DND-41 (cell line): ENCODE measurements around the gene CSF2.

ENCODE experiments used
- ATAC-seq: fragments of 200-7000 bp; cut with Tn5 transposase; 3 replicates; pipeline ENCODE4 v1.9.1; 2021; ENCODE audit warnings: low read depth; ENCODE audit not compliant: insufficient read depth
- DNase-seq: peaks from one replicate; pipeline ENCODE4 v3.0.0-alpha.2; 2020
- H2AFZ ChIP-seq: 2 replicates; pipeline ENCODE4 v1.6.0; 2012; ENCODE audit warnings: low read depth, low read length
- H3K27ac ChIP-seq: 2 replicates; pipeline ENCODE4 v1.5.1; 2012; ENCODE audit warnings: low read length, inconsistent platforms
- H3K27me3 ChIP-seq: fragments of 200-600 bp; sonication (generic); 2 replicates; pipeline ENCODE4 v1.6.0; 2012; ENCODE audit warnings: low read length, mild to moderate bottlenecking, inconsistent platforms; ENCODE audit not compliant: insufficient read depth, poor library complexity
- H3K36me3 ChIP-seq: 2 replicates; pipeline ENCODE4 v1.5.1; 2012; ENCODE audit warnings: low read length, inconsistent platforms; ENCODE audit not compliant: insufficient read depth
- H3K4me1 ChIP-seq: 2 replicates; pipeline ENCODE4 v1.5.1; 2012; ENCODE audit warnings: mild to moderate bottlenecking, low read length; ENCODE audit not compliant: insufficient read depth
- H3K4me2 ChIP-seq: 2 replicates; pipeline ENCODE4 v1.6.0; 2012; ENCODE audit warnings: mild to moderate bottlenecking, moderate library complexity, low read length, inconsistent platforms; ENCODE audit not compliant: insufficient read depth
- H3K4me3 ChIP-seq, 2 experiments: fragments of 200-600 bp in 1 of 2; shearing (Covaris generic) in 1 of 2; 2 replicates each; pipeline ENCODE4 v1.5.1; 2012 to 2016; ENCODE audit warnings: inconsistent platforms in 2 of 2, low read length in 2 of 2, mild to moderate bottlenecking in 2 of 2, low read depth in 1 of 2, moderate library complexity in 1 of 2
- H3K79me2 ChIP-seq: 2 replicates; pipeline ENCODE4 v1.6.0; 2012; ENCODE audit warnings: low read length, inconsistent platforms; ENCODE audit not compliant: insufficient read depth
- H3K9ac ChIP-seq: 2 replicates; pipeline ENCODE4 v1.6.0; 2012; ENCODE audit warnings: low read depth, mild to moderate bottlenecking, inconsistent platforms, low read length, moderate library complexity
- H3K9me3 ChIP-seq: 2 replicates; pipeline ENCODE4 v1.5.1; 2012; ENCODE audit warnings: low read length, moderate library complexity, mild to moderate bottlenecking, inconsistent platforms; ENCODE audit not compliant: insufficient read depth, severe bottlenecking
- H4K20me1 ChIP-seq: 2 replicates; pipeline ENCODE4 v1.6.0; 2012; ENCODE audit warnings: low read length; ENCODE audit not compliant: insufficient read depth
- EZH2 ChIP-seq: IDR thresholded peaks from 3 replicates; pipeline ENCODE4 v1.6.1; 2012; ENCODE audit warnings: borderline replicate concordance, low read depth, mild to moderate bottlenecking, moderate library complexity, low read length, inconsistent platforms; ENCODE audit not compliant: severe bottlenecking
- TF ChIP-seq, protein P1 (sequence below): IDR thresholded peaks from 2 replicates; pipeline ENCODE4 v1.5.1; 2012; ENCODE audit warnings: borderline replicate concordance, low read length, moderate library complexity, mild to moderate bottlenecking; ENCODE audit not compliant: poor library complexity, severe bottlenecking; ENCODE audit errors: extremely low read depth

The CSF2 gene

DNA sequence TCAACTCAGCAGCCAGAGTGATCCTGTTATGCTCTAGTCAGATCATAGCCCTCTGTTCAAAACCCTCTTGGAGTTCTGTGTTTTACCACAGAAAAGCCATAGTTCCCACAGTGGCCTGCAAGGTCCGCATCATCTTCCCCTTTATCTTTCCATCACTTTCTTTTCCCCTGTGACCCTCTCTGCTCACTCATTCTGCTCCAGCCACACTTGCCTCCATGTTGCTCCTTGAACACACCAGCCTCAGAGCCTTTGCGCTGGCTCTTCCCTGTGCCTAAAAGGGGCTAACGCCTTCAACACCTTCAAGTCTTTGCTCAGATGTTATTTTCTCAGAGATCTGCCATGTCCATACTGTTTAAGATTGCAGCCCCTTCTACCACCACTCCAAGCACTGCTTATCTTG is 26.3 kb downstream of the CSF2 start:
- Histone ChIP-seq H3K36me3 (no peaks in the 10 kb centered on the region), H3K79me2 (no peaks in the 10 kb centered on the region), H3K4me1 (peaks cover 11% of the 10 kb centered on the region), H3K9ac (no peak overlapping the region), H3K9me3 (no peaks in the 10 kb centered on the region), H3K27me3 (peaks cover 54% of the 10 kb centered on the region), H2AFZ (no peak overlapping the region), H3K4me3 (no peak overlapping the region), H4K20me1 (peaks cover 35% of the 10 kb centered on the region), H3K4me2 (no peak overlapping the region), H3K27ac (no peak overlapping the region)
- DNase-seq (no peak), ATAC-seq (no peak)
- TF ChIP-seq EZH2, result no peak
- TF ChIP-seq, protein P1, sequence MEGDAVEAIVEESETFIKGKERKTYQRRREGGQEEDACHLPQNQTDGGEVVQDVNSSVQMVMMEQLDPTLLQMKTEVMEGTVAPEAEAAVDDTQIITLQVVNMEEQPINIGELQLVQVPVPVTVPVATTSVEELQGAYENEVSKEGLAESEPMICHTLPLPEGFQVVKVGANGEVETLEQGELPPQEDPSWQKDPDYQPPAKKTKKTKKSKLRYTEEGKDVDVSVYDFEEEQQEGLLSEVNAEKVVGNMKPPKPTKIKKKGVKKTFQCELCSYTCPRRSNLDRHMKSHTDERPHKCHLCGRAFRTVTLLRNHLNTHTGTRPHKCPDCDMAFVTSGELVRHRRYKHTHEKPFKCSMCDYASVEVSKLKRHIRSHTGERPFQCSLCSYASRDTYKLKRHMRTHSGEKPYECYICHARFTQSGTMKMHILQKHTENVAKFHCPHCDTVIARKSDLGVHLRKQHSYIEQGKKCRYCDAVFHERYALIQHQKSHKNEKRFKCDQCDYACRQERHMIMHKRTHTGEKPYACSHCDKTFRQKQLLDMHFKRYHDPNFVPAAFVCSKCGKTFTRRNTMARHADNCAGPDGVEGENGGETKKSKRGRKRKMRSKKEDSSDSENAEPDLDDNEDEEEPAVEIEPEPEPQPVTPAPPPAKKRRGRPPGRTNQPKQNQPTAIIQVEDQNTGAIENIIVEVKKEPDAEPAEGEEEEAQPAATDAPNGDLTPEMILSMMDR, result no peak

DNA sequence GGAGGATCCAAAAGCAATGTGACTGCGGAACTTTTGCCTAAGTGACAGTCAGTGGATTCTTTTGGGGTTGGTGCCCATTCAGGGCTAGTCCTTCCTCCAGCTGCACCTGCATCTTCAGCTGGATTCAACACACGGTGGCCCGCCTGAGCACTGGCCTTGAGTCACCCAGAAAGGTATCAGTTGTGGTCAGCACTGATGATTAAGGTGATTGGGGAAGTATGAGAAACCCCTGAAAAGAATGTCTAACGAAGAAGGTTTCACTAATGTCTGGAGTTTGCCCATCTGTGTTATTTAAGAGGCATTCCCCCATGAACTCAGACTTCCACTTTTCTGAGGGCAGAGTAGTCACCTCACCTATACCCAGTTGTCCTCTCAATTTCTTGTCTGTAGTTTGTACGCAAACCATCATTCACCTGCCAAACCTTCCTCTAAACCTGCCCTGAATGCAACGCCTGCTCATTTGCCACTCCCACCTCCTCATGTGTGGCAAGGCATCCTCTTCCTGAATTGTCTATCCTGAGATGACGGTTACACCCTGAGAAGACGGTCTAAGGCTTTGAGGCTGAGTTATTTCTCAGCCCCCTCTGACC is 27.2 kb downstream of the CSF2 start:
- no peak for DNase-seq
- no peak for ATAC-seq
- Histone ChIP-seq H3K4me1 (peaks cover 11% of the 10 kb centered on the region), H2AFZ (no peak overlapping the region), H3K27ac (no peak overlapping the region), H3K4me2 (no peak overlapping the region), H3K9me3 (no peaks in the 10 kb centered on the region), H3K4me3 (no peak overlapping the region), H3K36me3 (no peaks in the 10 kb centered on the region), H4K20me1 (peaks cover 31% of the 10 kb centered on the region), H3K9ac (no peak overlapping the region), H3K79me2 (no peaks in the 10 kb centered on the region), H3K27me3 (peaks cover 46% of the 10 kb centered on the region)
- TF ChIP-seq, protein P1, result no peak
- no peak for TF ChIP-seq EZH2

DNA sequence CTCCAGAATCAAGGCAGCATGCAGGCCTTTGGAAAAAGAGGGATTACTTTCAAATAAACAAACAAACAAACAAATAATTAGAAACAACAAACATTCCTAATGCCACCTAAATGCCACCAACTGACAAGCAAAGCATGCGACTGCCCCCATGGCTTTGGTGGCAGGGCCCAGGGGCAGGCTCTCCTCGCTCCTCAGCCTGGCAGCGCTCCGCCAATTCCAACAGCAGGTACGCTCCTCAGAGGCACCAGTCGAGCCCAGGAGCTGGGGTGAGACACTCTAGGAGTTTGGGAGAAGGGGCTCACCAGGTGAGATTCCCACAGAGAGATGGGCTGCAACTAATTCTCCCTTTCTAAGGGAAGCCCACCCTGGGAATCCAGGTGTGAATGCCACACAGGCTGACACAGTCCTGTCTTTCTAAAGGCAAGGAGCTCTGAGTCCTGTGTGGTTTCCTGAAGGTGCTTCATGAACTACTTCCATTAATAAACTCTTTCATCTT is 27.8 kb downstream of the CSF2 start:
- Histone ChIP-seq H3K36me3 (no peaks in the 10 kb centered on the region), H4K20me1 (peaks cover 31% of the 10 kb centered on the region), H3K27ac (no peak overlapping the region), H2AFZ (no peak overlapping the region), H3K9ac (no peak overlapping the region), H3K9me3 (no peaks in the 10 kb centered on the region), H3K79me2 (no peaks in the 10 kb centered on the region), H3K27me3 (peaks cover 42% of the 10 kb centered on the region), H3K4me3 (no peak overlapping the region), H3K4me1 (peaks cover 11% of the 10 kb centered on the region), H3K4me2 (no peak overlapping the region)
- DNase-seq, result no peak
- no peak for ATAC-seq
- TF ChIP-seq, protein P1, result no peak
- no peak for TF ChIP-seq EZH2
